Measurements from ENCODE around the gene PHLPP1.

PHLPP1 gene

GRCh38 chr18:62771494-62772270 lies 56.3 kb downstream of the PHLPP1 start:
- TF ChIP-seq CTCF (IDR thresholded peaks at IDR 0.05): no peak

GRCh38 chr18:62772860-62773584 lies 57.7 kb downstream of the PHLPP1 start:
- TF ChIP-seq CTCF (IDR thresholded peaks at IDR 0.05): no peak

GRCh38 chr18:62773691-62774090 lies 58.4 kb downstream of the PHLPP1 start:
- no peak for TF ChIP-seq CTCF (IDR thresholded peaks at IDR 0.05)

GRCh38 chr18:62776024-62776570 lies 60.8 kb downstream of the PHLPP1 start:
- no peak for TF ChIP-seq CTCF (IDR thresholded peaks at IDR 0.05)

GRCh38 chr18:62777814-62778213 lies 62.5 kb downstream of the PHLPP1 start:
- TF ChIP-seq CTCF (IDR thresholded peaks at IDR 0.05): no peak

GRCh38 chr18:62778976-62779869 lies 63.9 kb downstream of the PHLPP1 start:
- TF ChIP-seq CTCF (IDR thresholded peaks at IDR 0.05): no peak

GRCh38 chr18:62781262-62781661 lies 65.9 kb downstream of the PHLPP1 start:
- no peak for TF ChIP-seq CTCF (IDR thresholded peaks at IDR 0.05)

Data from LNCAP (cell line).